Measurements from ENCODE around the gene ATP8B2.

DNA sequence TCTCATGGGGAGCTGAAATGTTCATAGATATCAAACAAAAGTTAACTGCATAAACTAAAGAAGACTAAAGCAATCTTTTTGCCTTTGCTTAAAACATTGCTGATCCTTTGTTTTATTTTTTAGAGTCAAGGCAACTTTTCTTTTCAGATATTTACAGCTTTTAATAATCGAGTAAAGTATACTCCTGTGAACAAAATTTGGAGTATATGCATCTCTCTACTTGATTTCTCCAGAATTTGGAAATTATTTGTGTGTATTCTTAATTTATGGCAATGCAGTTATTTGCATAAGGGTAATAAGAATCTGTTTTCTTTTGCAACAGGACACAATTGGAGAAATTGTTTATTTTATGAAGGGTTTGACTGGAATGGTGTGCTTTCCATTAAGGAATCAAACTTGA lies 8.6 kb upstream of the ATP8B2 start:
- TF ChIP-seq CTCF (IDR thresholded peaks at IDR 0.05 in 2 of 3, conservative IDR thresholded peaks at IDR 0.05 in 1 of 3; ENCODE audit: control insufficient read depth in 2 of 3, extremely low read depth in 1 of 3, insufficient read depth in 1 of 3, low read depth in 3 of 3, low read length in 3 of 3) (no peak), GABPA (IDR thresholded peaks at IDR 0.05; ENCODE audit: low read depth) (no peak), TAF1 (IDR thresholded peaks at IDR 0.05; ENCODE audit: borderline replicate concordance, low read depth, low read length) (no peak), FOS (IDR thresholded peaks at IDR 0.05; ENCODE audit: borderline replicate concordance, extremely low read depth, insufficient read length) (no peak), SREBF1 (IDR thresholded peaks at IDR 0.05; ENCODE audit: low read length) (no peak), NR2C1 (IDR thresholded peaks at IDR 0.05) (no peak), HCFC1 (IDR thresholded peaks at IDR 0.05; ENCODE audit: low read length) (no peak), EZH2 (IDR thresholded peaks at IDR 0.05; ENCODE audit: borderline replicate concordance, control insufficient read depth, low read depth, low read length) (no peak), BHLHE40 (IDR thresholded peaks at IDR 0.05; ENCODE audit: borderline replicate concordance in 1 of 2, low read depth in 2 of 2, low read length in 1 of 2) (no peak), ZBTB4 (CRISPR knock-in tag; IDR thresholded peaks at IDR 0.05) (no peak), STAT1 (conservative IDR thresholded peaks at IDR 0.05) (no peak)
